ENCODE measurements around the gene HLCS.

DNA sequence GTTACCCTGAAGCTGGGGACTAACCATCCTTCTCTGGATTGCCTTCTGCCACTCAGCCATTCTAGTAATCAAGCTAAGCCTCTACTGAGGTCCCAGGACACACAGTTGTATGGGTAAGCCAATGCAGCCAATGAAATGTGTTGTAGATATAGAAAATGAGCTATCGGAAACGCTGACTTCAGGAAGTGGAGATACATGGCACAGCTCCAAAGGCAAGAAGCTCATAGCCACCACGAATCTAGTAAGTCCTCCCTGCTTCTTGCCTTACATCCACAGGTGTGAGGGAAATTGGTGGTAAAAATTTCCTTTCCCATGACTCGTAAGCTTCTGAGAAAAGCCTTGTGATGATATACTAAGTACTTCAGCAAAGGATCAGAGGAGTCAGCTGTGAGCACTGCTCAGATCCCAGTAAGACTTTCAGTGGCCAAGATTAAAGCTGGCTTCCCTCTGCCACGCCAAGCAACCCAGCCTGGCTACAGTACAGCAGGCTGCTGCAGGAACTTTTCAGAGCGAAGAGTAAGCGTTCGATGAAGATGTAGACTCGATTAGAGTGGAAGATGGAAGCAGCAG is 149.8 kb downstream of the HLCS start:
- TF ChIP-seq, protein P1, sequence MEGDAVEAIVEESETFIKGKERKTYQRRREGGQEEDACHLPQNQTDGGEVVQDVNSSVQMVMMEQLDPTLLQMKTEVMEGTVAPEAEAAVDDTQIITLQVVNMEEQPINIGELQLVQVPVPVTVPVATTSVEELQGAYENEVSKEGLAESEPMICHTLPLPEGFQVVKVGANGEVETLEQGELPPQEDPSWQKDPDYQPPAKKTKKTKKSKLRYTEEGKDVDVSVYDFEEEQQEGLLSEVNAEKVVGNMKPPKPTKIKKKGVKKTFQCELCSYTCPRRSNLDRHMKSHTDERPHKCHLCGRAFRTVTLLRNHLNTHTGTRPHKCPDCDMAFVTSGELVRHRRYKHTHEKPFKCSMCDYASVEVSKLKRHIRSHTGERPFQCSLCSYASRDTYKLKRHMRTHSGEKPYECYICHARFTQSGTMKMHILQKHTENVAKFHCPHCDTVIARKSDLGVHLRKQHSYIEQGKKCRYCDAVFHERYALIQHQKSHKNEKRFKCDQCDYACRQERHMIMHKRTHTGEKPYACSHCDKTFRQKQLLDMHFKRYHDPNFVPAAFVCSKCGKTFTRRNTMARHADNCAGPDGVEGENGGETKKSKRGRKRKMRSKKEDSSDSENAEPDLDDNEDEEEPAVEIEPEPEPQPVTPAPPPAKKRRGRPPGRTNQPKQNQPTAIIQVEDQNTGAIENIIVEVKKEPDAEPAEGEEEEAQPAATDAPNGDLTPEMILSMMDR (IDR thresholded peaks at IDR 0.05; ENCODE audit: poor library complexity) = no peak
- no peak for TF ChIP-seq EZH2 (IDR thresholded peaks at IDR 0.05; ENCODE audit: borderline replicate concordance)
- TF ChIP-seq EZH2phosphoT487 (IDR thresholded peaks at IDR 0.05; ENCODE audit: low read depth, severe bottlenecking, unreplicated experiment) = no peak
